Activated CD4-positive, alpha-beta T cell treated with anti-CD3 and anti-CD28 coated beads, Interleukin-2, amount 10 ng/mL, durations not matched to agents 7 days and 5 days (primary cell): ENCODE measurements around the gene YY1. TPM values are rescaled to one million over a fixed set of nuclear protein-coding genes. Genes with fewer than 3 reads are reported as not detected.
"Not testable (repeated sequence)": the region's sequence is repeated elsewhere in the genome, so short reads cannot be mapped to it uniquely, and the experiment has no call there.

ENCODE experiments used
- CTCF ChIA-PET: fragments of 350-600 bp; sonication (Branson Sonifier 250); formaldehyde crosslinking; loops from one replicate; lab custom pipeline; 2021; ENCODE audit warnings: antibody characterized with exemption; lab: Charles Lee
- POLR2A ChIA-PET: fragments of 350-600 bp; sonication (Branson Sonifier 250); formaldehyde crosslinking; loops from one replicate; lab custom pipeline; 2021; ENCODE audit warnings: antibody characterized with exemption; lab: Charles Lee
- DNase-seq: peaks from one replicate; pipeline ENCODE4 v3.0.0-alpha.2; 2020
- H3K27ac Mint-ChIP-seq: one replicate; pipeline ENCODE4 v1.8.0; 2021; ENCODE audit warnings: mild to moderate bottlenecking, moderate library complexity, mixed read lengths
- H3K27me3 Mint-ChIP-seq: one replicate; pipeline ENCODE4 v1.8.0; 2021; ENCODE audit warnings: mixed read lengths
- H3K36me3 Mint-ChIP-seq: one replicate; pipeline ENCODE4 v1.8.0; 2021; ENCODE audit warnings: low read depth, mixed read lengths
- H3K4me1 Mint-ChIP-seq: one replicate; pipeline ENCODE4 v1.8.0; 2021; ENCODE audit warnings: mixed read lengths
- H3K4me3 Mint-ChIP-seq: one replicate; pipeline ENCODE4 v1.8.0; 2021; ENCODE audit warnings: mild to moderate bottlenecking, moderate library complexity, mixed read lengths
- H3K9me3 Mint-ChIP-seq: one replicate; pipeline ENCODE4 v1.8.0; 2021; ENCODE audit warnings: mixed read lengths
- total RNA-seq, 2 experiments: library from RNA; stranded (reverse); gene quantifications; one replicate each; pipeline ENCODE4 v1.2.3, GENCODE V29; 2021

The YY1 gene
- total RNA-seq, 2 experiments from 2014 or later, result 95.0 to 107 TPM

- H3K4me1 Mint-ChIP-seq, result peaks cover 16% of the 10 kb centered on the region
- POLR2A ChIA-PET, result no interaction called here
- peaks cover 44% of the 10 kb centered on the region for H3K27me3 Mint-ChIP-seq
- H3K27ac Mint-ChIP-seq, result peak overlapping the region; percentile 63
- peak overlapping the region; percentile 65 for H3K4me3 Mint-ChIP-seq
- no peak for DNase-seq
- no peaks in the 10 kb centered on the region for H3K9me3 Mint-ChIP-seq
- peaks cover 4% of the 10 kb centered on the region for H3K36me3 Mint-ChIP-seq
- CTCF ChIA-PET, result interaction anchor here (0.6 to 0.9 kb wide), 3 partner anchors 12 to 45 kb away, joined by 3 to 5 read pairs (median 3); no protein-coding TSS in a partner anchor
Measured at GRCh38 chr14:100307766-100308426, 69.0 kb downstream of the YY1 start.

GRCh38 chr14:100308427-100308792 lies 69.5 kb downstream of the YY1 start:
- POLR2A ChIA-PET, H3K27ac Mint-ChIP-seq, H3K36me3 Mint-ChIP-seq, H3K4me3 Mint-ChIP-seq, H3K9me3 Mint-ChIP-seq, DNase-seq: not testable (repeated sequence)
- peaks cover 44% of the 10 kb centered on the region for H3K27me3 Mint-ChIP-seq
- CTCF ChIA-PET, result interaction anchor here (0.6 to 0.9 kb wide), 4 partner anchors 11 to 45 kb away, joined by 3 to 5 read pairs (median 4); no protein-coding TSS in a partner anchor
- peaks cover 16% of the 10 kb centered on the region for H3K4me1 Mint-ChIP-seq

DNA sequence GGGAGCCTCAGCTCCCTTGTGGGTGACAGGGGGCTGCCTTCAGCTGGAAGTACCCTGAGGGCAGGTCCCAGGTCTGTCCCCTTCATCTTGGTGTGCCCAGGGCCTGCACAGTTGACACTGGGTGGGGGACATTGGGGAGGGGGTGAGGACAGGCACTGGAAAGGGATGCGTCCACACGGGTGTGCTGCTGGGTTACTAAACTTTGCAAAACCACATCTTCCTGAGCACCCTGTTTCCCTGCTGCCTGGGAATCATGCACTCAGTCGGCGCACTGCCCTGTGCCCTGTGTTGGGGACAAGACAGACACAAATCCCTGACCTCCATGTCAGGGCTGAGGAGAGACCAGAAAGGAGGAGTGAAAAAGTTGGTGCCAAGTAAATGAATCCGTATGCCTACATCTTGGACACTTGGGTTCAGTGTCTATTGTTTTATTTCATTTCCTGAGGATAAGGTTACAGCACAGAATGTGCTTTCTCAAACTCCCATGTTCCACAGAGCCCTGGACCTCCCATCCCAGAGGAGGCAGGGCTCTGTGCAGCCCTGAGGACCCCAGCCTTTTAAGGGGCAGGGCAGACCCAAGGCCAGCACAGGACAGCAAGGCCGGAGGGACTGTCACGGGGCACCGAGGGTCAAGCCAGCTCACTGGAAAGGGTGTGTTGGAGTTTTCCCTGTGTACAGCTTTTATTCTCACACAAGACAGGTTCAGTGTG lies 70.2 kb downstream of the YY1 start:
- no peak overlapping the region for H3K4me3 Mint-ChIP-seq
- ChIA-PET CTCF (interaction anchor here (0.6 to 1.5 kb wide), 5 partner anchors 10 to 117 kb away, joined by 3 to 7 read pairs (median 4); no protein-coding TSS in a partner anchor), POLR2A (no interaction called here)
- H3K27ac Mint-ChIP-seq, result no peak overlapping the region
- DNase-seq, result no peak
- no peaks in the 10 kb centered on the region for H3K9me3 Mint-ChIP-seq
- peaks cover 4% of the 10 kb centered on the region for H3K36me3 Mint-ChIP-seq
- H3K27me3 Mint-ChIP-seq, result peaks cover 44% of the 10 kb centered on the region
- H3K4me1 Mint-ChIP-seq, result peaks cover 16% of the 10 kb centered on the region

DNA sequence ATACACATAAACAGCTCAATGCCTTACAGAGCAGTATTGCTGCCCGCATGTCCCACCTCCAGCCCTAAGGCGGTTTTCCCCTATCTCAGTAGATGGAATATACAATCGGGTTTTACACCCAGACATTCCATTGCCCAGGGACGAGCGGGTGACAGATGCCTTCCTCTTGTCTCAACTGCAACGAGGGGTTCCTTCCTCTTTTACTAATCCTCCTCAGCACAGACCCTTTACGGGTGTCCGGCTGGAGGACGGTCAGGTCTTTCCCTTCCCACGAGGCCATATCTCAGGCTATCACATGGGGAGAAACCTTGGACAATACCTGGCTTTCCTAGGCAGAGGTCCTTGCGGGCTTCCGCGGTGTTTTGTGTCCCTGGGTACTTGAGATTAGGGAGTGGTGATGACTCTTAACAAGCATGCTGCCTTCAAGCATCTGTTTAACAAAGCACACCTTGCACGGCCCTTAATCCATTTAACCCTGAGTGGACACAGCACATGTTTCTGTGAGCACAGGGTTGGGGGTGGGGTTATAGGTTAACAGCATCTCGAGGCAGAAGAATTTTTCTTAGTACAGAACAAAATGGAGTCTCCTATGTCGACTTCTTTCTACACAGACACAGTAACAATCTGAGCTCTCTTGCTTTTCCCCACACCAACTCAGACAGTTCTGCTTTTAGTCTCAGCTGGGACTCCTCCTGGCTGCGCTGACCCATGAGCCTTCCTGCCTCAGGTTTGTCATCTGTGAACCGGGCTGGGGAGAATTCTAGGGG lies 73.3 kb downstream of the YY1 start:
- DNase-seq, H3K4me1 Mint-ChIP-seq, H3K4me3 Mint-ChIP-seq, H3K36me3 Mint-ChIP-seq, H3K9me3 Mint-ChIP-seq, POLR2A ChIA-PET: not testable (repeated sequence)
- H3K27ac Mint-ChIP-seq, result peak overlapping the region; percentile 42
- peaks cover 30% of the 10 kb centered on the region for H3K27me3 Mint-ChIP-seq
- CTCF ChIA-PET, result interaction anchor here (0.8 to 1.0 kb wide), 2 partner anchors 17 to 49 kb away, joined by 3 read pairs; no protein-coding TSS in a partner anchor

DNA sequence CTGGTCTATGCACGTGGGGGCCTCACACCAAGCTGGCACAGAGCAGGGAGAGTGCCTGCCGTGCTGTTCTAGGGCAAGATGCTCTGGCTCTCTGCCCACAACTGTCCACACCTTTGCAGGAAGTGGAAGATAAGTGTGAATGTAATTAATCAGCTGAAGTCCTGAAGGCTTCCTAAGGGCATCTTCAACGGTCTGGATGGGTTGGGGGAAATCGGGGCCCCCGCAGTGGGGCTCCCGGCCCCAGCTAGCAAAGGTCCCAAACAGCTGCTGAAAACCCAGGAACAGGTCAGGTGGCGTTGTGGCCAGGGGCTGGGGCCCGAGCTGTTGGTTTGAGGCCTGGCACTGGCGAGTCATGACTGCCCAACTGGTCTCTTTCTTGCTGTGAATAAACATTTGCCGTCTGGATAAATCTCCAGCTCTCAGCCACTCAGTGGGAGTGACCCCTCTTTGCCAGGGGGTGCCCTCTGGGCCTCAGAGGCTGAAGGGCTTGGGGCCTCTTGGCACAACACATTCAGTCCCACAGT lies 74.0 kb downstream of the YY1 start:
- no peak overlapping the region for H3K27ac Mint-ChIP-seq
- POLR2A ChIA-PET, result no interaction called here
- H3K9me3 Mint-ChIP-seq, result no peaks in the 10 kb centered on the region
- CTCF ChIA-PET, result interaction anchor here (0.8 to 1.3 kb wide), 3 partner anchors 18 to 51 kb away, joined by 3 read pairs; no protein-coding TSS in a partner anchor
- H3K27me3 Mint-ChIP-seq, result peaks cover 24% of the 10 kb centered on the region
- no peak for DNase-seq
- no peaks in the 10 kb centered on the region for H3K36me3 Mint-ChIP-seq
- peaks cover 3% of the 10 kb centered on the region for H3K4me1 Mint-ChIP-seq
- no peak overlapping the region for H3K4me3 Mint-ChIP-seq

GRCh38 chr14:100313464-100314230 lies 74.7 kb downstream of the YY1 start:
- peaks cover 4% of the 10 kb centered on the region for H3K4me1 Mint-ChIP-seq
- POLR2A ChIA-PET, result no interaction called here
- H3K36me3 Mint-ChIP-seq, result no peaks in the 10 kb centered on the region
- peaks cover 17% of the 10 kb centered on the region for H3K27me3 Mint-ChIP-seq
- CTCF ChIA-PET, result interaction anchor here (0.6 to 1.3 kb wide), 3 partner anchors 50 to 342 kb away, joined by 3 read pairs; no protein-coding TSS in a partner anchor
- no peaks in the 10 kb centered on the region for H3K9me3 Mint-ChIP-seq
- no peak overlapping the region for H3K4me3 Mint-ChIP-seq
- no peak for DNase-seq
- no peak overlapping the region for H3K27ac Mint-ChIP-seq

GRCh38 chr14:100314724-100315123 lies 75.8 kb downstream of the YY1 start:
- no peaks in the 10 kb centered on the region for H3K36me3 Mint-ChIP-seq
- no peaks in the 10 kb centered on the region for H3K9me3 Mint-ChIP-seq
- peaks cover 11% of the 10 kb centered on the region for H3K27me3 Mint-ChIP-seq
- H3K27ac Mint-ChIP-seq, result no peak overlapping the region
- POLR2A ChIA-PET, result no interaction called here
- DNase-seq, result no peak
- H3K4me1 Mint-ChIP-seq, result peaks cover 4% of the 10 kb centered on the region
- no peak overlapping the region for H3K4me3 Mint-ChIP-seq
- CTCF ChIA-PET, result interaction anchor here (1.1 kb wide), 1 partner anchor 63 kb away, joined by 3 read pairs; no protein-coding TSS in a partner anchor

- ChIA-PET POLR2A (no interaction called here), CTCF (interaction anchor here (0.6 kb wide), 1 partner anchor 74 kb away, joined by 4 read pairs; no protein-coding TSS in a partner anchor)
- no peak overlapping the region for H3K27ac Mint-ChIP-seq
- H3K36me3 Mint-ChIP-seq, result no peaks in the 10 kb centered on the region
- no peaks in the 10 kb centered on the region for H3K9me3 Mint-ChIP-seq
- peaks cover 4% of the 10 kb centered on the region for H3K4me1 Mint-ChIP-seq
- no peak for DNase-seq
- peaks cover under 1% of the 10 kb centered on the region for H3K27me3 Mint-ChIP-seq
- H3K4me3 Mint-ChIP-seq, result no peak overlapping the region
Measured at GRCh38 chr14:100317389-100317788, 78.4 kb downstream of the YY1 start.

GRCh38 chr14:100317912-100318808 lies 79.2 kb downstream of the YY1 start:
- Mint-ChIP-seq H3K27me3 (no peaks in the 10 kb centered on the region), H3K27ac (peak overlapping the region; percentile 25), H3K36me3 (no peaks in the 10 kb centered on the region), H3K4me1 (peaks cover 4% of the 10 kb centered on the region), H3K4me3 (peak overlapping the region; percentile 48), H3K9me3 (no peaks in the 10 kb centered on the region)
- ChIA-PET CTCF (interaction anchor here (0.6 to 1.0 kb wide), 7 partner anchors 8 to 181 kb away, joined by 3 to 5 read pairs (median 3); no protein-coding TSS in a partner anchor), POLR2A (interaction anchor here (0.6 kb wide), 1 partner anchor 37 kb away, joined by 7 read pairs; no protein-coding TSS in a partner anchor)
- peak; percentile 63 for DNase-seq

- POLR2A ChIA-PET, result no interaction called here
- no peak for DNase-seq
- CTCF ChIA-PET, result no interaction called here
- Mint-ChIP-seq H3K4me1 (peaks cover 4% of the 10 kb centered on the region), H3K9me3 (no peaks in the 10 kb centered on the region), H3K27me3 (no peaks in the 10 kb centered on the region), H3K36me3 (no peaks in the 10 kb centered on the region), H3K4me3 (no peak overlapping the region), H3K27ac (no peak overlapping the region)
Measured at GRCh38 chr14:100320157-100320856, 81.4 kb downstream of the YY1 start.
